Fibroblast of skin of left quadriceps (primary cell): ENCODE data around the gene NCOR1.
A peak's percentile ranks its signal among the peaks of the same experiment; 100 is the strongest.

Experiments
- DNase-seq, 2 experiments: peaks; one replicate each; pipeline ENCODE4 v3.0.0-alpha.2; 2013; ENCODE audit warnings: low read depth in 2 of 2

NCOR1 gene

GRCh38 chr17:16027708-16028584, 187.4 kb downstream of the NCOR1 start:
- peak; percentile 74 to 76 for DNase-seq

- DNase-seq, result no peak
Measured at GRCh38 chr17:16026895-16027294, 188.4 kb downstream of the NCOR1 start.

GRCh38 chr17:16025202-16025601, 190.1 kb downstream of the NCOR1 start:
- no peak for DNase-seq

GRCh38 chr17:16023881-16024280, 191.5 kb downstream of the NCOR1 start:
- no peak for DNase-seq

GRCh38 chr17:16019347-16019746, 196.0 kb downstream of the NCOR1 start:
- DNase-seq, result no peak

- peak; percentile 39 to 41 for DNase-seq
Measured at GRCh38 chr17:16013943-16014407, 201.4 kb downstream of the NCOR1 start.

- no peak for DNase-seq
Measured at GRCh38 chr17:16007439-16007838, 207.9 kb downstream of the NCOR1 start.

- no peak for DNase-seq
Measured at GRCh38 chr17:16005636-16006035, 209.7 kb downstream of the NCOR1 start.

- no peak for DNase-seq
Measured at GRCh38 chr17:16003841-16004240, 211.5 kb downstream of the NCOR1 start.

GRCh38 chr17:16002708-16003260, 212.6 kb downstream of the NCOR1 start:
- no peak for DNase-seq

GRCh38 chr17:16001226-16001897, 214.0 kb downstream of the NCOR1 start:
- DNase-seq, result no peak

GRCh38 chr17:15999974-16000827, 215.1 kb downstream of the NCOR1 start:
- DNase-seq, result no peak

- DNase-seq, result peak; percentile 77 to 81
Measured at GRCh38 chr17:15999141-15999973, 216.0 kb downstream of the NCOR1 start, which contains the start of the genes TTC19 and ZSWIM7. Gene TTC19 (plus strand): TSS chr17:15999824. CDS start chr17:15999849, 25 bp downstream. Gene ZSWIM7 (minus strand): TSS chr17:15999704. CDS start chr17:15999594, 110 bp downstream.

GRCh38 chr17:15998031-15998562, 217.2 kb downstream of the NCOR1 start:
- no peak for DNase-seq

- DNase-seq, result no peak
Measured at GRCh38 chr17:15996322-15996721, 219.0 kb downstream of the NCOR1 start.

GRCh38 chr17:15981646-15982580, 233.4 kb downstream of the NCOR1 start:
- DNase-seq, result peak in 1 of 2 experiments; percentile 17

- DNase-seq, result no peak
Measured at GRCh38 chr17:15981208-15981607, 234.1 kb downstream of the NCOR1 start.
